Endothelial cell (in vitro differentiated cells): ENCODE results near the gene TBC1D19. TPM values are rescaled to one million over a fixed set of nuclear protein-coding genes. Genes with fewer than 3 reads are reported as not detected.

Experiments
- DNase-seq: peaks from one replicate; pipeline ENCODE4 v3.0.0; 2021; ENCODE audit warnings: low spot score
- H3K27ac Mint-ChIP-seq: one replicate; pipeline ENCODE4 v1.8.0; 2021; ENCODE audit warnings: mixed read lengths, inconsistent platforms; ENCODE audit not compliant: unreplicated experiment
- H3K27me3 Mint-ChIP-seq: one replicate; pipeline ENCODE4 v1.8.0; 2021; ENCODE audit warnings: mild to moderate bottlenecking, moderate library complexity, mixed read lengths, inconsistent platforms; ENCODE audit not compliant: unreplicated experiment
- H3K36me3 Mint-ChIP-seq: one replicate; pipeline ENCODE4 v1.8.0; 2021; ENCODE audit warnings: mild to moderate bottlenecking, low read depth, mixed read lengths, inconsistent platforms; ENCODE audit not compliant: unreplicated experiment
- H3K4me1 Mint-ChIP-seq: one replicate; pipeline ENCODE4 v1.8.0; 2021; ENCODE audit warnings: mild to moderate bottlenecking, mixed read lengths, inconsistent platforms; ENCODE audit not compliant: unreplicated experiment
- H3K4me3 Mint-ChIP-seq: one replicate; pipeline ENCODE4 v1.8.0; 2021; ENCODE audit warnings: mild to moderate bottlenecking, mixed read lengths, inconsistent platforms; ENCODE audit not compliant: unreplicated experiment
- H3K9me3 Mint-ChIP-seq: one replicate; pipeline ENCODE4 v1.8.0; 2021; ENCODE audit warnings: mixed read lengths, inconsistent platforms; ENCODE audit not compliant: unreplicated experiment
- total RNA-seq: library from RNA; stranded (reverse); fragmentation: NEBNext Ultra II Directional; extraction: Animal tissue kit (Norgen Biotek cat#: 25700); gene quantifications from one replicate; pipeline ENCODE4 v1.2.1, GENCODE V29; 2021; ENCODE audit not compliant: unreplicated experiment
- TF ChIP-seq, protein P1 (sequence below): fragments of 200-600 bp; sonication (generic); IDR thresholded peaks from one replicate; pipeline ENCODE4 v1.5.0; 2021; ENCODE audit warnings: antibody characterized with exemption; ENCODE audit not compliant: unreplicated experiment

TBC1D19 gene
- total RNA-seq, 1 donor from 2014 or later, result 5.2 TPM

DNA sequence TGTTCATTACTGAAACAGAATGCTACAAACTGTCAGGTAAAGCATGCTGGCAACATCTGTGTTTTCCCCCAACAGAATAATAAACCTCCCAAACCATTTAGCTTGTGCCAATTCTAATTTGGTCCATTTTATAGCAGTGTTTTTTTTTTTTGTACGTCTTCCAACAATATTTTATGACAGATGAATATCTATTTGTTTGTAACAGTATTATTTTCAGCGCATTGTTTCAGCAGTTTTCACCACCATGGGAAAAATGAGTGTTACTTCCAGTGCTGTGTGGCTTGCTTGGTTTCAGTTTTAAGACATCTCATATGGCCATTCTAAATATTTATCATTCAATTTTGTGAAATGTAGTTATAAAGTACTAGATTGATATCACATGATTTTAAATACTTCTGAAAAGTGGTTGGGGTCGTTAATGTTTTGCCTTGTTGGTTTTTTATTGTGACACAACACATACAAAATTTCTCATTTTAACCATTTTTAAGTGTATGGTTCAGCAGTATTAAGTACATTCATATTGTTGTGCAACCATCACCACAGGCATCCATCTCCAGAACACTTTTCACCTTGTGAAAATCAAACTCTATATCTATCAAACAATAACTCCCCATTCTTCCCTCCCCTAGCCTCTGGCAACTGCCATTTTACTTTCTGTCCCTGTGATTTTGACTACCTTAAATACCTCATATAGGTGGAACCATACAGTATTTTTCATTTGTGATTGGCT lies 25.6 kb upstream of the TBC1D19 start:
- Mint-ChIP-seq H3K4me3 (no peak overlapping the region), H3K27me3 (no peaks in the 10 kb centered on the region), H3K27ac (no peak overlapping the region), H3K36me3 (no peaks in the 10 kb centered on the region), H3K4me1 (no peaks in the 10 kb centered on the region), H3K9me3 (no peaks in the 10 kb centered on the region)
- DNase-seq, result no peak
- TF ChIP-seq, protein P1, sequence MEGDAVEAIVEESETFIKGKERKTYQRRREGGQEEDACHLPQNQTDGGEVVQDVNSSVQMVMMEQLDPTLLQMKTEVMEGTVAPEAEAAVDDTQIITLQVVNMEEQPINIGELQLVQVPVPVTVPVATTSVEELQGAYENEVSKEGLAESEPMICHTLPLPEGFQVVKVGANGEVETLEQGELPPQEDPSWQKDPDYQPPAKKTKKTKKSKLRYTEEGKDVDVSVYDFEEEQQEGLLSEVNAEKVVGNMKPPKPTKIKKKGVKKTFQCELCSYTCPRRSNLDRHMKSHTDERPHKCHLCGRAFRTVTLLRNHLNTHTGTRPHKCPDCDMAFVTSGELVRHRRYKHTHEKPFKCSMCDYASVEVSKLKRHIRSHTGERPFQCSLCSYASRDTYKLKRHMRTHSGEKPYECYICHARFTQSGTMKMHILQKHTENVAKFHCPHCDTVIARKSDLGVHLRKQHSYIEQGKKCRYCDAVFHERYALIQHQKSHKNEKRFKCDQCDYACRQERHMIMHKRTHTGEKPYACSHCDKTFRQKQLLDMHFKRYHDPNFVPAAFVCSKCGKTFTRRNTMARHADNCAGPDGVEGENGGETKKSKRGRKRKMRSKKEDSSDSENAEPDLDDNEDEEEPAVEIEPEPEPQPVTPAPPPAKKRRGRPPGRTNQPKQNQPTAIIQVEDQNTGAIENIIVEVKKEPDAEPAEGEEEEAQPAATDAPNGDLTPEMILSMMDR, result no peak

DNA sequence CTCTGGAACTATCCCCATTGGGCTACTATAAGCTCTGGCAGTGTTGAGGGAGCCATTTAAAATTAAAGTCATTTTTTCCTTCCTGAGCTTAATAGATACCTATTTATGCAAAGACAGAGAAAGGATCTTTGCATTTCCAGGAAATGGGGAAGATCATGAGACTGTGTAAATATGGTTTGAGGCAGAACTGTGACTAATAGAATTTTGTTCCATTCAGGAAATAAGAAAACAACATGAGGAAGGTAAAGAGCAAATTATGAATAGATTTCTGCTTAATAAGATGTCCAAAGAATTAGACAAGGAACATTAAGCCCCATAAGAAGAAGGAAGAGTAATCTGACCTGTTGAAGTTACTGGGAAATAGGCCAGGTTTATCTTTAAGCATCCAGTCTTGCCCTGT lies 17.8 kb upstream of the TBC1D19 start:
- DNase-seq, result no peak
- no peaks in the 10 kb centered on the region for H3K27me3 Mint-ChIP-seq
- H3K4me3 Mint-ChIP-seq, result no peak overlapping the region
- H3K4me1 Mint-ChIP-seq, result peaks cover 5% of the 10 kb centered on the region
- no peaks in the 10 kb centered on the region for H3K9me3 Mint-ChIP-seq
- H3K27ac Mint-ChIP-seq, result no peak overlapping the region
- TF ChIP-seq, protein P1, result no peak
- H3K36me3 Mint-ChIP-seq, result no peaks in the 10 kb centered on the region

DNA sequence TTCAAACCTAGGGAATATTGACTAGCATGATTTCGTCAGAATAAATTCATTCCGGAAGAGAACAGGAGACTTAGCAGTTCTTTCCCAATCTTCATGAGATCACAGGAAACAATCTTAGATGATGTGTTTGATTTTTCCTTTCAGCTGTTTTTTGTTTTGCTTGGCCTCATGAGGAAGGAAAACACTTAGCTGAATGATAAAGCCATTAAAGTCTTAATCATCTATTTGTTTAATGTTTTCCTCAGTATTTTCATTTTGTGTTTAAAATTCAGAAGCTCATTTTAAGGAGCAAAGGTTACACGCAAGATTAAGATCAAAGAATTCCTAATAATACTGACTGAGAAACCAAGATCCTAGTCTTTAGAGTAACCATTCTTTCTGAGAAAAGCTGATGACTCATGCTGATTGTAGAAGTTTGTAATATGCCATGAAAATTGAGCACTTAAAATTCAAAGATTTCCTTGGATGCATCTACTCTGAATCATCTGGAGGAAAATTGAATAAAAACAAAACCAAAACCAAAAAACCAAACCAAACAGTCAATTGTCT lies 15.4 kb upstream of the TBC1D19 start:
- Mint-ChIP-seq H3K27me3 (no peaks in the 10 kb centered on the region), H3K9me3 (no peaks in the 10 kb centered on the region), H3K36me3 (no peaks in the 10 kb centered on the region), H3K4me1 (peaks cover 5% of the 10 kb centered on the region), H3K27ac (no peak overlapping the region), H3K4me3 (no peak overlapping the region)
- TF ChIP-seq, protein P1, result no peak
- DNase-seq, result no peak

DNA sequence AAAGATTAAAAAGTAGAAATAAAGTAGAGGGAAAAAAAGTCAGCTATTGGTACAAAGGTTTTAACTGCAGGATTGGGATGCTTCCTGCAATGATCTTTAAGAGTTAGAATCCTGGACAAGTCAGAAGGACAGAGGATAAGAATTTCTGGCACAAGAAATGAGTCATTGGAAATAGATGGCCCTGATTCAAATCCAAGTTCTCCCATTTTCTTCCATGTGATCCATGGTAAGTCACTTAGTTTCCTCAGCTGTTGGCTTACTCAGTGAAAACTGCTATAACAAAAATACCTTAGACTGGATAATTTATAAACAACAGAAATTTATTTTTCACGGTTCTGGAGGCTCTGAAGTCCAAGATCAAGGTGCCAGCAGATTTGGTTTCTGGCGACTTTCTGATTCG lies 13.3 kb upstream of the TBC1D19 start:
- Mint-ChIP-seq H3K9me3 (no peaks in the 10 kb centered on the region), H3K4me3 (no peak overlapping the region), H3K4me1 (peaks cover 5% of the 10 kb centered on the region), H3K27me3 (no peaks in the 10 kb centered on the region), H3K27ac (no peak overlapping the region), H3K36me3 (no peaks in the 10 kb centered on the region)
- no peak for DNase-seq
- TF ChIP-seq, protein P1, result no peak

DNA sequence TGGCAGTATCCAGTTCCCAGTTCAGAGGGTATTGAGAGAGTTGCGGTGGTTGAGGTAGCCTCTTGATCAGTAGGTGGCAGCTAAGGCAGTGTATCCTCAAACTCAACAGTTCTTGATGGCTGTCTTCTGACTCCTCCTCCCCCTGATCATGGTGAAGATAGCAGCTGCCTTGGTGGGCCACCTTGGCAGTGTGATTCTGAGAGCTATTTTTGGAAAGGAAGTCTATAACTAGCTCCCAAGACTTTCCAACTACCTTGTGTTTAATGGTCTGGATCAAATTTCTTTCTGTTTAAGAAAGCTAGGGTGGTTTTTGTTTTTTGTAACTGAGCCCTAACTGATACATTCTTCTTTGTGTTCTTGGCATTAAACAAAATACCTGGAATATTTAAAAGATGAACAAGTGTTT lies 10.5 kb upstream of the TBC1D19 start:
- no peak overlapping the region for H3K4me3 Mint-ChIP-seq
- TF ChIP-seq, protein P1, result no peak
- H3K27me3 Mint-ChIP-seq, result no peaks in the 10 kb centered on the region
- DNase-seq, result no peak
- H3K9me3 Mint-ChIP-seq, result no peaks in the 10 kb centered on the region
- H3K4me1 Mint-ChIP-seq, result peaks cover 2% of the 10 kb centered on the region
- no peak overlapping the region for H3K27ac Mint-ChIP-seq
- no peaks in the 10 kb centered on the region for H3K36me3 Mint-ChIP-seq
